ENCODE results near the gene MYO7B. TPM values are rescaled to one million over a fixed set of nuclear protein-coding genes. Genes with fewer than 3 reads are reported as not detected.
A peak's percentile ranks its signal among the peaks of the same experiment; 100 is the strongest.

Gene MYO7B
- total and polyA plus RNA-seq, 2 donors (not counting 1 experiment from before 2014, with no cell fraction given): 5.0 to 68.2 TPM

- peak overlapping the region; percentile 2 for H3K4me3 Mint-ChIP-seq
- H4K20me1 ChIP-seq (ENCODE audit: control insufficient read depth, insufficient read depth, low read length, poor library complexity, severe bottlenecking): peaks cover 66% of the 10 kb centered on the region
- H3K36me3 ChIP-seq (replicated peaks in 1 of 2; ENCODE audit: control extremely low read depth in 1 of 2, control insufficient read depth in 1 of 2, extremely low read depth in 1 of 2, insufficient read depth in 2 of 2, low read length in 1 of 2): peaks cover 12 to 57% of the 10 kb centered on the region in 2 experiments
- no peak overlapping the region for H3K4me2 ChIP-seq (replicated peaks; ENCODE audit: low read depth, low read length, poor library complexity, severe bottlenecking)
- no peaks in the 10 kb centered on the region for H3K27me3 ChIP-seq (replicated peaks in 1 of 4; ENCODE audit: control extremely low read depth in 1 of 4, control insufficient read depth in 3 of 4, insufficient read depth in 4 of 4, low read length in 3 of 4)
- no peak overlapping the region for H3K27ac Mint-ChIP-seq
- H3K4me1 ChIP-seq (ENCODE audit: control insufficient read depth in 2 of 2, insufficient read depth in 2 of 2, low read length in 2 of 2): peaks cover 10 to 13% of the 10 kb centered on the region in 2 donors
- TF ChIP-seq CTCF (IDR thresholded peaks at IDR 0.05): no peak
- TF ChIP-seq EZH2 (IDR thresholded peaks at IDR 0.05; ENCODE audit: borderline replicate concordance, insufficient read depth, low read depth, low read length, poor library complexity, severe bottlenecking): no peak
- ChIA-PET CTCF (interaction anchor here (2.0 kb wide), 1 partner anchor 37 kb away, joined by 5 read pairs; no protein-coding TSS in a partner anchor), POLR2A (no interaction called here)
- H3K27me3 Mint-ChIP-seq: no peaks in the 10 kb centered on the region
- DNase-seq: no peak
- peaks cover 99% of the 10 kb centered on the region for H3K79me2 ChIP-seq (ENCODE audit: control insufficient read depth, insufficient read depth, low read length)
- intact Hi-C loops (cut with micrococcal nuclease): no loop called here
- no peaks in the 10 kb centered on the region for H3K9me3 Mint-ChIP-seq (ENCODE audit: insufficient read depth)
- H2AFZ ChIP-seq (ENCODE audit: insufficient read depth, low read depth, low read length, poor library complexity, severe bottlenecking): no peak overlapping the region
- no peak overlapping the region for H3K4me3 ChIP-seq (ENCODE audit: control extremely low read depth in 1 of 5, extremely low read depth in 1 of 5, insufficient read depth in 1 of 5, low read depth in 2 of 5, low read length in 4 of 5)
- peaks cover 51% of the 10 kb centered on the region for H3K4me1 Mint-ChIP-seq
- no peak overlapping the region for H3K27ac ChIP-seq (ENCODE audit: low read length in 2 of 2)
- no peak overlapping the region for H3K9ac ChIP-seq (ENCODE audit: low read length)
- H3K9me3 ChIP-seq (ENCODE audit: control extremely low read depth in 1 of 3, control insufficient read depth in 2 of 3, insufficient read depth in 1 of 3, low read length in 2 of 3): no peaks in the 10 kb centered on the region
- ATAC-seq (ENCODE audit: low read depth): peak; percentile 49
- 84% methylated on average over 6 of the region's 6 CpGs for WGBS (ENCODE audit: insufficient coverage)
Observed at GRCh38 chr2:127515383-127515915, 20.0 kb upstream of the MYO7B start.

- ATAC-seq (ENCODE audit: low read depth) (no peak), DNase-seq (no peak)
- Histone ChIP-seq H3K4me3 (ENCODE audit: control extremely low read depth in 1 of 5, extremely low read depth in 1 of 5, insufficient read depth in 1 of 5, low read depth in 2 of 5, low read length in 4 of 5) (no peak overlapping the region), H3K36me3 (replicated peaks in 1 of 2; ENCODE audit: control extremely low read depth in 1 of 2, control insufficient read depth in 1 of 2, extremely low read depth in 1 of 2, insufficient read depth in 2 of 2, low read length in 1 of 2) (peaks cover 12 to 59% of the 10 kb centered on the region in 2 experiments), H3K79me2 (ENCODE audit: control insufficient read depth, insufficient read depth, low read length) (peaks cover 99% of the 10 kb centered on the region), H3K9me3 (ENCODE audit: control extremely low read depth in 1 of 3, control insufficient read depth in 2 of 3, insufficient read depth in 1 of 3, low read length in 2 of 3) (no peaks in the 10 kb centered on the region), H3K4me2 (replicated peaks; ENCODE audit: low read depth, low read length, poor library complexity, severe bottlenecking) (no peak overlapping the region), H3K4me1 (ENCODE audit: control insufficient read depth in 2 of 2, insufficient read depth in 2 of 2, low read length in 2 of 2) (peaks cover 10 to 13% of the 10 kb centered on the region in 2 donors), H3K27me3 (replicated peaks in 1 of 4; ENCODE audit: control extremely low read depth in 1 of 4, control insufficient read depth in 3 of 4, insufficient read depth in 4 of 4, low read length in 3 of 4) (no peaks in the 10 kb centered on the region), H4K20me1 (ENCODE audit: control insufficient read depth, insufficient read depth, low read length, poor library complexity, severe bottlenecking) (peaks cover 59% of the 10 kb centered on the region), H2AFZ (ENCODE audit: insufficient read depth, low read depth, low read length, poor library complexity, severe bottlenecking) (no peak overlapping the region), H3K27ac (ENCODE audit: low read length in 2 of 2) (no peak overlapping the region), H3K9ac (ENCODE audit: low read length) (no peak overlapping the region)
- CTCF ChIA-PET: interaction anchor here (2.0 kb wide), 1 partner anchor 38 kb away, joined by 5 read pairs; no protein-coding TSS in a partner anchor
- H3K4me3 Mint-ChIP-seq: no peak overlapping the region
- whole genome bisulfite sequencing (ENCODE audit: insufficient coverage): 97% methylated on average over 11 of the region's 14 CpGs
- POLR2A ChIA-PET: no interaction called here
- H3K27me3 Mint-ChIP-seq: no peaks in the 10 kb centered on the region
- H3K9me3 Mint-ChIP-seq (ENCODE audit: insufficient read depth): no peaks in the 10 kb centered on the region
- no peak overlapping the region for H3K27ac Mint-ChIP-seq
- intact Hi-C loops (cut with micrococcal nuclease): no loop called here
- TF ChIP-seq CTCF (IDR thresholded peaks at IDR 0.05) (no peak), EZH2 (IDR thresholded peaks at IDR 0.05; ENCODE audit: borderline replicate concordance, insufficient read depth, low read depth, low read length, poor library complexity, severe bottlenecking) (no peak)
- H3K4me1 Mint-ChIP-seq: peaks cover 45% of the 10 kb centered on the region
Observed at GRCh38 chr2:127516041-127516762, 19.3 kb upstream of the MYO7B start.

All from B cell (primary cell).